ENCODE data around the gene SCYL3.
"Not testable (repeated sequence)": the region's sequence is repeated elsewhere in the genome, so short reads cannot be mapped to it uniquely, and the experiment has no call there.

Gene SCYL3

DNA sequence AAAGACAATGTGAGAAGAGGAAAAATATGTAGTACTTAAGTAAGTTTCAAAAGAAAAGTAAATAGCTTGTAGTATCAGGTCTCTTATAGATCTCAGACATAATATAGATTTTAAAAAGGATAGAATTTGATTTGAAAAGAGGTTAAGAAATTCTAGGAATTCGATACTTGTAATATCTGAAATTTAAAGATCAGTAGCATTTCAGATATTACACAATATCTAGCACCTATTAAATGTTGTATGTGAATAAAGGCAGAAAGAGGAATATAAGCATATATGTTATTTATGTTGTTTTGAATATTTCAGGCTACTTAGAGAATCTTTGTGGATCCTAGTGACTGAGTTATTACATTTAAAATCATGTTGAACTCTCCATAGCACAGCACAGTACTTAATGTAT, 64.0 kb downstream of the SCYL3 start:
- no peaks in the 10 kb centered on the region for H3K4me1 ChIP-seq
- H3K27me3 ChIP-seq = no peaks in the 10 kb centered on the region
- no peak overlapping the region for H3K4me3 ChIP-seq (ENCODE audit: low read depth, low read length)
- peaks cover 21% of the 10 kb centered on the region for H3K36me3 ChIP-seq
- H3K9me3 ChIP-seq = no peaks in the 10 kb centered on the region
- no peak for DNase-seq
- TF ChIP-seq, protein P1, sequence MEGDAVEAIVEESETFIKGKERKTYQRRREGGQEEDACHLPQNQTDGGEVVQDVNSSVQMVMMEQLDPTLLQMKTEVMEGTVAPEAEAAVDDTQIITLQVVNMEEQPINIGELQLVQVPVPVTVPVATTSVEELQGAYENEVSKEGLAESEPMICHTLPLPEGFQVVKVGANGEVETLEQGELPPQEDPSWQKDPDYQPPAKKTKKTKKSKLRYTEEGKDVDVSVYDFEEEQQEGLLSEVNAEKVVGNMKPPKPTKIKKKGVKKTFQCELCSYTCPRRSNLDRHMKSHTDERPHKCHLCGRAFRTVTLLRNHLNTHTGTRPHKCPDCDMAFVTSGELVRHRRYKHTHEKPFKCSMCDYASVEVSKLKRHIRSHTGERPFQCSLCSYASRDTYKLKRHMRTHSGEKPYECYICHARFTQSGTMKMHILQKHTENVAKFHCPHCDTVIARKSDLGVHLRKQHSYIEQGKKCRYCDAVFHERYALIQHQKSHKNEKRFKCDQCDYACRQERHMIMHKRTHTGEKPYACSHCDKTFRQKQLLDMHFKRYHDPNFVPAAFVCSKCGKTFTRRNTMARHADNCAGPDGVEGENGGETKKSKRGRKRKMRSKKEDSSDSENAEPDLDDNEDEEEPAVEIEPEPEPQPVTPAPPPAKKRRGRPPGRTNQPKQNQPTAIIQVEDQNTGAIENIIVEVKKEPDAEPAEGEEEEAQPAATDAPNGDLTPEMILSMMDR (IDR thresholded peaks at IDR 0.05; ENCODE audit: low read depth, low read length) = no peak

DNA sequence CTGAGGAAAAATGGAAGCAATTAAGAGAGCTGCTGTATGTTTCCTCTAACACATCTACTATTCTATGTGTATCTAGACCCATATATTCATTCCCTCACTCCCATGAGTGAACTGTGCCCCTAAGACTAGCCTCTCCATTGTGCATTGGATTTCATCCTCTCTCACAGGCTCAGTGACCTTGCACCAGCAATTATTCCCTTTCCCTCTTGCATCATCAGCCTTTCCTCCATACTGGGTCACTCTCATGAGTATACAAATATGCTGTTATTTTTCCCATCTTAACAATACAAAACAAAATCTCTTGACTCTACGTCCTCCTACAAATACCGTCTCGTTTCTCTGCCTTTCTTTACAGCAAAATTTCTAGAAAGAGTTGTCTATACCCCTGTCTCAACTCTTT, 69.5 kb downstream of the SCYL3 start:
- H3K9me3 ChIP-seq = no peaks in the 10 kb centered on the region
- DNase-seq = no peak
- TF ChIP-seq, protein P1 (IDR thresholded peaks at IDR 0.05; ENCODE audit: low read depth, low read length) = no peak
- H3K36me3 ChIP-seq = peaks cover 3% of the 10 kb centered on the region; the same call in 1 of the 2 replicates
- H3K27me3 ChIP-seq = no peaks in the 10 kb centered on the region
- H3K4me3 ChIP-seq (ENCODE audit: low read depth, low read length) = no peak overlapping the region
- no peaks in the 10 kb centered on the region for H3K4me1 ChIP-seq

DNA sequence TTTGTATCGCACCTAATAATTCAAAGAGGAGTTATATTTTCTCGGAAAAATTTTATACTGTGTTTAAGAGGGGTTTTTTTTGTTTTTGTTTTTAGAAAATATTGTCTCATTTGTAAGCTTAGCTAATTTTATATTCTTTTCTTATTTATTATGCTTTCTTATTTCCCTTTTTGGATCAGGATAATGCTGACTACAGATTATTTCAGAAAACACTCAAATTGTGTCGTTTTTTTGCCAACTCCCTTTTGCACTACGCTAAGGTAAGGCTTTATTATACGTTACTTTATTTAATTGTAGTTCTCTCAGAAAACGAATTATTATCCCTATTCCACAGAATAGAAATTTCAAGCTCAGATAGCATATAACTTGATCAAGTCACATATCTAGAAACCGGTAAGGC, 72.2 kb downstream of the SCYL3 start:
- H3K36me3 ChIP-seq = no peaks in the 10 kb centered on the region; the same call in 1 of the 2 replicates
- TF ChIP-seq, protein P1 (IDR thresholded peaks at IDR 0.05; ENCODE audit: low read depth, low read length) = no peak
- H3K4me3 ChIP-seq (ENCODE audit: low read depth, low read length) = no peak overlapping the region
- H3K4me1 ChIP-seq = no peaks in the 10 kb centered on the region
- no peak for DNase-seq
- no peaks in the 10 kb centered on the region for H3K9me3 ChIP-seq
- no peaks in the 10 kb centered on the region for H3K27me3 ChIP-seq

DNA sequence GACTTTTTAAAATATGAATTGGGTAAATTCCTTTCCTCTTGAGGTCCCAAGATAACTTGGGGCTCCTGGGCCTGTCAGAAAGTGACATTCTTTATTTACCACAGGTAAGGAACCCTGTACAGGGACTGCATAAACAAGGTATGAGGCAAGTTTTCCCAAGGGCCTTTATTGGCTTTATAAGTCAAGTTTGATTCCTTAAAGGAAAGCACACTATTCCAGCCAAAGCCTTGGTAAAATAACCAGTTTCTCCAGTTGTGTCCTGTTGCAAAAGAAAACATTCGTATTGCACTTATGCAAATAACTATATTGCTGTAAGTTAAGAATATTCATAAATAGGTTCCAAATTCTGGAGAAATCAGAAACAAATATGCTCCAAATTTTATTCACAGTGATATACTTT, 77.1 kb downstream of the SCYL3 start:
- Histone ChIP-seq H3K9me3 (no peaks in the 10 kb centered on the region), H3K36me3 (no peaks in the 10 kb centered on the region; the same call in 1 of the 2 replicates), H3K4me1 (no peaks in the 10 kb centered on the region), H3K27me3 (no peaks in the 10 kb centered on the region), H3K4me3 (ENCODE audit: low read depth, low read length) (no peak overlapping the region)
- no peak for DNase-seq
- TF ChIP-seq, protein P1 (IDR thresholded peaks at IDR 0.05; ENCODE audit: low read depth, low read length) = no peak

DNA sequence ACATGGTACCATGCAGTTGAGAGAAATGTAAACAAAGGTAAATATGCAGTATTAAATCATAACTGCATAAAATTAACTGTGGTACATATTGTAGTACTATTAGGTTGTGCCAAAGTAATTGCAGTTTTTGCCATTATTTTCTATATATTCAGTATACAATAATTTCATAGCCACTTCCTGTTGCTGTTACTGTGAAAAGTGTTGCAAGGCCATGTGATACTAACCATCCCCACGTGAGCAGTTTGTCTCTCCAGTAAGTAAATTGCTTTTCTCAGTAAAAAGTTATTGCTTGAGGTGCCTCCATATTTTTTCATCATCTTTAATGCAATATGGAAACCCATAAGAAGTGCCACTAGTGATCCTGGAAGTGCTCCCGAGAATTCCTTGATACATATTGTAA, 79.4 kb downstream of the SCYL3 start:
- no peaks in the 10 kb centered on the region; the same call in 1 of the 2 replicates for H3K36me3 ChIP-seq
- H3K4me3 ChIP-seq (ENCODE audit: low read depth, low read length) = no peak overlapping the region
- H3K9me3 ChIP-seq = no peaks in the 10 kb centered on the region
- no peaks in the 10 kb centered on the region for H3K27me3 ChIP-seq
- TF ChIP-seq, protein P1 (IDR thresholded peaks at IDR 0.05; ENCODE audit: low read depth, low read length) = no peak
- DNase-seq = no peak
- no peaks in the 10 kb centered on the region for H3K4me1 ChIP-seq

DNA sequence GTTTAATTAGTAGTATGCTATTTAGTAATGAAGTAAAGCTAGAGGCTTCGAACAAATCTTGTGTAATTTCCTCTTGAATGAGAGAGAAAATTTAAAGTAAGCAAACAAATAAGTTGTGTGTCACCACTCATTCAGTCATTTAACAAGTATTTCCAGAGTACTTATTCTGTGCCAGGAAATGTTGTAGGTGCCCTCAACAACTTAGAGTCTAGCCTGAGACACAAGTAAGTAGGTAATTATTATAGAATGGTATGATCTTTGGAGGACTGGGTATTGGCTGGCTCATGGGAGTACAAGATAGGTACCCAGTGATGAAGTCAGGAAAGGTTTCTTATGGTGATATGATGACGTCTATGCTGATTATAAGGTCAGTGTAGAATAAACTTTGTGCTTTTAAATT, 81.6 kb downstream of the SCYL3 start:
- TF ChIP-seq, protein P1 (IDR thresholded peaks at IDR 0.05; ENCODE audit: low read depth, low read length) = no peak
- no peak for DNase-seq
- Histone ChIP-seq H3K36me3 (no peaks in the 10 kb centered on the region; the same call in 1 of the 2 replicates), H3K27me3 (no peaks in the 10 kb centered on the region), H3K9me3 (no peaks in the 10 kb centered on the region), H3K4me1 (no peaks in the 10 kb centered on the region), H3K4me3 (ENCODE audit: low read depth, low read length) (no peak overlapping the region)

DNA sequence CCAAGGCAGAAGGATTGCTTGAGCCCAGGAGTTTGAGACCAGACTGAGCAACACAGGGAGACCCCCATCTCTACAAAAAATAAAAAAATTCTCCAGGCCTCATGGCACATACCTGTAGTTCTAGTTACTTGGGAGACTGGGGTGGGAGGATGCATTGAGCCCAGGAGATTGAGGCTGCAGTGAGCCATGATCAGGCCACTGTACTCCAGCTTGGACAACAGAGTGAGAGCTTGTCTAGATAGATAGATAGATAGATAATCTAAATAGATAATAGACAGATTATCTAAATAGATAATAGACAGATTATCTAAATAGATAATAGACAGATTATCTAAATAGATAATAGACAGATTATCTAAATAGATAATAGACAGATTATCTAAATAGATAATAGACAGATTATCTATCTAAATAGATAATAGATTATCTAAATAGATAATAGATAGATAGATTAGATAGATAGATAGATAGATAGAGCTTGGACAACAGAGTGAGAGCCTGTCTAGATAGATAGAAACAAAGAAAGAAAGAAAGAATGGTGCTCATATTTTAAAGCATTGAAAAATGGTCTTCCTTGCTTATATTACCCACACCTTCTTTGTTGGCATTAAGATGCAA, 82.2 kb downstream of the SCYL3 start:
- H3K9me3 ChIP-seq; H3K4me1 ChIP-seq; H3K4me3 ChIP-seq (ENCODE audit: low read depth, low read length); H3K36me3 ChIP-seq; DNase-seq; H3K27me3 ChIP-seq: not testable (repeated sequence)

All from BE2C (cell line).